ENCODE results near the gene SLC13A4.
"Not testable (repeated sequence)": the region's sequence is repeated elsewhere in the genome, so short reads cannot be mapped to it uniquely, and the experiment has no call there.

SLC13A4 gene

GRCh38 chr7:135704074-135704473 is 23.9 kb downstream of the SLC13A4 start:
- TF ChIP-seq EZH2 (IDR thresholded peaks at IDR 0.05; ENCODE audit: borderline replicate concordance, low read length) (no peak), CTCF (IDR thresholded peaks at IDR 0.05; ENCODE audit: low read length) (peak; percentile 62)
- no peaks in the 10 kb centered on the region for H4K20me1 ChIP-seq (ENCODE audit: insufficient read depth, low read length)
- H3K36me3 ChIP-seq (ENCODE audit: insufficient read depth, low read length), result no peaks in the 10 kb centered on the region
- H3K4me2 ChIP-seq (ENCODE audit: low read length), result no peak overlapping the region
- no peak overlapping the region for H3K4me3 ChIP-seq (ENCODE audit: low read depth, low read length, poor library complexity, severe bottlenecking)
- H3K27me3 ChIP-seq (ENCODE audit: insufficient read depth, low read length), result peaks cover 7% of the 10 kb centered on the region; the same call in 1 of the 2 replicates
- no peak overlapping the region for H3K27ac ChIP-seq (ENCODE audit: low read depth, low read length, poor library complexity, severe bottlenecking)
- no peaks in the 10 kb centered on the region for H3K4me1 ChIP-seq (ENCODE audit: insufficient read depth, low read length, severe bottlenecking)
- H3K79me2 ChIP-seq (ENCODE audit: insufficient read depth, low read length), result no peaks in the 10 kb centered on the region
- H3F3A ChIP-seq (ENCODE audit: insufficient read depth, low read length), result no peaks in the 10 kb centered on the region
- no peak overlapping the region for H3K9ac ChIP-seq (ENCODE audit: low read length)
- no peak overlapping the region for H2AFZ ChIP-seq (ENCODE audit: low read length)
- H3K9me3 ChIP-seq (ENCODE audit: low read length), result no peaks in the 10 kb centered on the region
- no peaks in the 10 kb centered on the region for H3K9me2 ChIP-seq (ENCODE audit: low read depth, low read length)

- TF ChIP-seq CTCF (IDR thresholded peaks at IDR 0.05; ENCODE audit: low read length) (no peak), EZH2 (IDR thresholded peaks at IDR 0.05; ENCODE audit: borderline replicate concordance, low read length) (no peak)
Measured at GRCh38 chr7:135697276-135698049, 30.5 kb downstream of the SLC13A4 start.

GRCh38 chr7:135693558-135693957 is 34.4 kb downstream of the SLC13A4 start:
- Histone ChIP-seq H3K36me3 (ENCODE audit: insufficient read depth, low read length) (no peaks in the 10 kb centered on the region), H3K9me3 (ENCODE audit: low read length) (no peaks in the 10 kb centered on the region), H3K27ac (ENCODE audit: low read depth, low read length, poor library complexity, severe bottlenecking) (no peak overlapping the region)

More at GRCh38 chr7:135697276-135698049, 30.5 kb downstream of the SLC13A4 start:
- no peaks in the 10 kb centered on the region for H3K36me3 ChIP-seq (ENCODE audit: insufficient read depth, low read length)
- H4K20me1 ChIP-seq (ENCODE audit: insufficient read depth, low read length), result no peaks in the 10 kb centered on the region
- no peaks in the 10 kb centered on the region for H3K9me2 ChIP-seq (ENCODE audit: low read depth, low read length)
- no peak overlapping the region for H3K27ac ChIP-seq (ENCODE audit: low read depth, low read length, poor library complexity, severe bottlenecking)
- no peak overlapping the region for H3K4me3 ChIP-seq (ENCODE audit: low read depth, low read length, poor library complexity, severe bottlenecking)
- no peak overlapping the region for H3K4me2 ChIP-seq (ENCODE audit: low read length)
- H3K9ac ChIP-seq (ENCODE audit: low read length), result no peak overlapping the region
- H2AFZ ChIP-seq (ENCODE audit: low read length), result no peak overlapping the region
- no peaks in the 10 kb centered on the region for H3K4me1 ChIP-seq (ENCODE audit: insufficient read depth, low read length, severe bottlenecking)
- H3K27me3 ChIP-seq (ENCODE audit: insufficient read depth, low read length), result no peaks in the 10 kb centered on the region
- H3F3A ChIP-seq (ENCODE audit: insufficient read depth, low read length), result no peaks in the 10 kb centered on the region
- H3K9me3 ChIP-seq (ENCODE audit: low read length), result no peaks in the 10 kb centered on the region
- H3K79me2 ChIP-seq (ENCODE audit: insufficient read depth, low read length), result no peaks in the 10 kb centered on the region

GRCh38 chr7:135692606-135693005 is 35.4 kb downstream of the SLC13A4 start:
- H3K9me3 ChIP-seq (ENCODE audit: low read length); H3K27ac ChIP-seq (ENCODE audit: low read depth, low read length, poor library complexity, severe bottlenecking); H3K36me3 ChIP-seq (ENCODE audit: insufficient read depth, low read length); H3F3A ChIP-seq (ENCODE audit: insufficient read depth, low read length); H3K27me3 ChIP-seq (ENCODE audit: insufficient read depth, low read length); H3K9ac ChIP-seq (ENCODE audit: low read length); H3K4me1 ChIP-seq (ENCODE audit: insufficient read depth, low read length, severe bottlenecking); H3K79me2 ChIP-seq (ENCODE audit: insufficient read depth, low read length); H3K4me2 ChIP-seq (ENCODE audit: low read length); H3K9me2 ChIP-seq (ENCODE audit: low read depth, low read length); H4K20me1 ChIP-seq (ENCODE audit: insufficient read depth, low read length); H2AFZ ChIP-seq (ENCODE audit: low read length); H3K4me3 ChIP-seq (ENCODE audit: low read depth, low read length, poor library complexity, severe bottlenecking): not testable (repeated sequence)

More at GRCh38 chr7:135693558-135693957, 34.4 kb downstream of the SLC13A4 start:
- Histone ChIP-seq H3K4me2 (ENCODE audit: low read length) (no peak overlapping the region), H3K9me2 (ENCODE audit: low read depth, low read length) (no peaks in the 10 kb centered on the region), H4K20me1 (ENCODE audit: insufficient read depth, low read length) (no peaks in the 10 kb centered on the region), H3K27me3 (ENCODE audit: insufficient read depth, low read length) (no peaks in the 10 kb centered on the region), H3F3A (ENCODE audit: insufficient read depth, low read length) (no peaks in the 10 kb centered on the region), H3K4me1 (ENCODE audit: insufficient read depth, low read length, severe bottlenecking) (no peaks in the 10 kb centered on the region), H3K4me3 (ENCODE audit: low read depth, low read length, poor library complexity, severe bottlenecking) (no peak overlapping the region), H3K79me2 (ENCODE audit: insufficient read depth, low read length) (no peaks in the 10 kb centered on the region), H3K9ac (ENCODE audit: low read length) (no peak overlapping the region), H2AFZ (ENCODE audit: low read length) (no peak overlapping the region)
- TF ChIP-seq CTCF (IDR thresholded peaks at IDR 0.05; ENCODE audit: low read length), result no peak
- no peak for TF ChIP-seq EZH2 (IDR thresholded peaks at IDR 0.05; ENCODE audit: borderline replicate concordance, low read length)
